ENCODE results near the gene KLK3.

The KLK3 gene

GRCh38 chr19:50833117-50833801 lies 21.5 kb upstream of the KLK3 start, which contains the start of gene KLK15:
TSS of gene KLK15 (minus strand) at chr19:50833574. CDS start at chr19:50831492, 2,082 bp downstream.
- DNase-seq (ENCODE audit: low read depth) = no peak
- no peaks in the 10 kb centered on the region for H3K36me3 ChIP-seq (ENCODE audit: control insufficient read depth, insufficient read depth, low read length, severe bottlenecking)
- H3K9ac ChIP-seq (ENCODE audit: low read length) = no peak within 1 kb of the TSS
- no peaks in the 10 kb centered on the region for H3K9me3 ChIP-seq (ENCODE audit: control insufficient read depth, low read length)
- peaks cover 5% of the 10 kb centered on the region for H3K4me1 ChIP-seq (ENCODE audit: control insufficient read depth, insufficient read depth, low read length)
- no peak within 1 kb of the TSS for H3K4me3 ChIP-seq (ENCODE audit: low read length)
- H3K27me3 ChIP-seq (replicated peaks; ENCODE audit: control insufficient read depth, insufficient read depth, low read length) = peaks cover 41% of the 10 kb centered on the region

- Histone ChIP-seq H3K9me3 (ENCODE audit: control insufficient read depth, low read length) (no peaks in the 10 kb centered on the region), H3K4me1 (ENCODE audit: control insufficient read depth, insufficient read depth, low read length) (peaks cover 5% of the 10 kb centered on the region), H3K9ac (ENCODE audit: low read length) (no peak overlapping the region), H3K36me3 (ENCODE audit: control insufficient read depth, insufficient read depth, low read length, severe bottlenecking) (no peaks in the 10 kb centered on the region), H3K27me3 (replicated peaks; ENCODE audit: control insufficient read depth, insufficient read depth, low read length) (peaks cover 41% of the 10 kb centered on the region), H3K4me3 (ENCODE audit: low read length) (no peak overlapping the region)
- DNase-seq (ENCODE audit: low read depth) = no peak
Measured at GRCh38 chr19:50833802-50834167, 20.9 kb upstream of the KLK3 start.

GRCh38 chr19:50835103-50835784 lies 19.5 kb upstream of the KLK3 start:
- peaks cover 5% of the 10 kb centered on the region for H3K4me1 ChIP-seq (ENCODE audit: control insufficient read depth, insufficient read depth, low read length)
- H3K4me3 ChIP-seq (ENCODE audit: low read length) = peak overlapping the region; percentile 76
- no peak overlapping the region for H3K9ac ChIP-seq (ENCODE audit: low read length)
- no peaks in the 10 kb centered on the region for H3K9me3 ChIP-seq (ENCODE audit: control insufficient read depth, low read length)
- DNase-seq (ENCODE audit: low read depth) = no peak
- H3K27me3 ChIP-seq (replicated peaks; ENCODE audit: control insufficient read depth, insufficient read depth, low read length) = peaks cover 35% of the 10 kb centered on the region
- no peaks in the 10 kb centered on the region for H3K36me3 ChIP-seq (ENCODE audit: control insufficient read depth, insufficient read depth, low read length, severe bottlenecking)

- H3K9me3 ChIP-seq (ENCODE audit: control insufficient read depth, low read length) = no peaks in the 10 kb centered on the region
- H3K4me3 ChIP-seq (ENCODE audit: low read length) = peak overlapping the region; percentile 76
- H3K36me3 ChIP-seq (ENCODE audit: control insufficient read depth, insufficient read depth, low read length, severe bottlenecking) = no peaks in the 10 kb centered on the region
- H3K27me3 ChIP-seq (replicated peaks; ENCODE audit: control insufficient read depth, insufficient read depth, low read length) = peaks cover 30% of the 10 kb centered on the region
- peaks cover 5% of the 10 kb centered on the region for H3K4me1 ChIP-seq (ENCODE audit: control insufficient read depth, insufficient read depth, low read length)
- DNase-seq (ENCODE audit: low read depth) = peak; percentile 75
- no peak overlapping the region for H3K9ac ChIP-seq (ENCODE audit: low read length)
Measured at GRCh38 chr19:50835785-50836542, 18.8 kb upstream of the KLK3 start.

- Histone ChIP-seq H3K27me3 (replicated peaks; ENCODE audit: control insufficient read depth, insufficient read depth, low read length) (peaks cover 24% of the 10 kb centered on the region), H3K4me1 (ENCODE audit: control insufficient read depth, insufficient read depth, low read length) (peaks cover 5% of the 10 kb centered on the region), H3K4me3 (ENCODE audit: low read length) (no peak overlapping the region), H3K36me3 (ENCODE audit: control insufficient read depth, insufficient read depth, low read length, severe bottlenecking) (no peaks in the 10 kb centered on the region), H3K9me3 (ENCODE audit: control insufficient read depth, low read length) (no peaks in the 10 kb centered on the region), H3K9ac (ENCODE audit: low read length) (no peak overlapping the region)
- DNase-seq (ENCODE audit: low read depth) = no peak
Measured at GRCh38 chr19:50836543-50837195, 18.0 kb upstream of the KLK3 start.

- no peaks in the 10 kb centered on the region for H3K9me3 ChIP-seq (ENCODE audit: control insufficient read depth, low read length)
- H3K9ac ChIP-seq (ENCODE audit: low read length) = no peak overlapping the region
- peaks cover 5% of the 10 kb centered on the region for H3K4me1 ChIP-seq (ENCODE audit: control insufficient read depth, insufficient read depth, low read length)
- H3K36me3 ChIP-seq (ENCODE audit: control insufficient read depth, insufficient read depth, low read length, severe bottlenecking) = no peaks in the 10 kb centered on the region
- no peak overlapping the region for H3K4me3 ChIP-seq (ENCODE audit: low read length)
- H3K27me3 ChIP-seq (replicated peaks; ENCODE audit: control insufficient read depth, insufficient read depth, low read length) = peaks cover 24% of the 10 kb centered on the region
- no peak for DNase-seq (ENCODE audit: low read depth)
Measured at GRCh38 chr19:50837300-50837699, 17.4 kb upstream of the KLK3 start.

- DNase-seq (ENCODE audit: low read depth) = no peak
- no peak overlapping the region for H3K9ac ChIP-seq (ENCODE audit: low read length)
Measured at GRCh38 chr19:50838239-50838638, 16.5 kb upstream of the KLK3 start.

GRCh38 chr19:50839712-50840655 lies 14.7 kb upstream of the KLK3 start:
- H3K9ac ChIP-seq (ENCODE audit: low read length) = no peak overlapping the region
- no peaks in the 10 kb centered on the region for H3K36me3 ChIP-seq (ENCODE audit: control insufficient read depth, insufficient read depth, low read length, severe bottlenecking)
- DNase-seq (ENCODE audit: low read depth) = no peak
- peaks cover 21% of the 10 kb centered on the region for H3K27me3 ChIP-seq (replicated peaks; ENCODE audit: control insufficient read depth, insufficient read depth, low read length)
- H3K4me3 ChIP-seq (ENCODE audit: low read length) = no peak overlapping the region
- peaks cover 8% of the 10 kb centered on the region for H3K9me3 ChIP-seq (ENCODE audit: control insufficient read depth, low read length)
- peaks cover 5% of the 10 kb centered on the region for H3K4me1 ChIP-seq (ENCODE audit: control insufficient read depth, insufficient read depth, low read length)

More at GRCh38 chr19:50838239-50838638, 16.5 kb upstream of the KLK3 start:
- peaks cover 3% of the 10 kb centered on the region for H3K9me3 ChIP-seq (ENCODE audit: control insufficient read depth, low read length)
- no peak overlapping the region for H3K4me3 ChIP-seq (ENCODE audit: low read length)
- H3K36me3 ChIP-seq (ENCODE audit: control insufficient read depth, insufficient read depth, low read length, severe bottlenecking) = no peaks in the 10 kb centered on the region
- peaks cover 24% of the 10 kb centered on the region for H3K27me3 ChIP-seq (replicated peaks; ENCODE audit: control insufficient read depth, insufficient read depth, low read length)
- H3K4me1 ChIP-seq (ENCODE audit: control insufficient read depth, insufficient read depth, low read length) = peaks cover 5% of the 10 kb centered on the region

- no peaks in the 10 kb centered on the region for H3K36me3 ChIP-seq (ENCODE audit: control insufficient read depth, insufficient read depth, low read length, severe bottlenecking)
- H3K4me3 ChIP-seq (ENCODE audit: low read length) = no peak overlapping the region
- H3K9me3 ChIP-seq (ENCODE audit: control insufficient read depth, low read length) = peaks cover 8% of the 10 kb centered on the region
- peaks cover 3% of the 10 kb centered on the region for H3K27me3 ChIP-seq (replicated peaks; ENCODE audit: control insufficient read depth, insufficient read depth, low read length)
- H3K9ac ChIP-seq (ENCODE audit: low read length) = no peak overlapping the region
- H3K4me1 ChIP-seq (ENCODE audit: control insufficient read depth, insufficient read depth, low read length) = no peaks in the 10 kb centered on the region
- no peak for DNase-seq (ENCODE audit: low read depth)
Measured at GRCh38 chr19:50842130-50842529, 12.6 kb upstream of the KLK3 start.

GRCh38 chr19:50843205-50843604 lies 11.5 kb upstream of the KLK3 start:
- Histone ChIP-seq H3K9ac (ENCODE audit: low read length) (no peak overlapping the region), H3K27me3 (replicated peaks; ENCODE audit: control insufficient read depth, insufficient read depth, low read length) (no peaks in the 10 kb centered on the region), H3K36me3 (ENCODE audit: control insufficient read depth, insufficient read depth, low read length, severe bottlenecking) (no peaks in the 10 kb centered on the region), H3K9me3 (ENCODE audit: control insufficient read depth, low read length) (peaks cover 8% of the 10 kb centered on the region), H3K4me3 (ENCODE audit: low read length) (no peak overlapping the region), H3K4me1 (ENCODE audit: control insufficient read depth, insufficient read depth, low read length) (no peaks in the 10 kb centered on the region)
- DNase-seq (ENCODE audit: low read depth) = no peak
